Subcutaneous preadipocyte (primary cell): Measurements from ENCODE around the gene MYLIP. TPM values are rescaled to one million over a fixed set of nuclear protein-coding genes. Genes with fewer than 3 reads are reported as not detected.

Experiments
- small RNA-seq: library from RNA; depleted of rRNA; stranded (forward); fragments of <200 nt; gene quantifications from one replicate; pipeline ENCODE3, GENCODE V24; 2012
- total RNA-seq: library from RNA; depleted of rRNA; stranded (reverse); fragments of >200 nt; gene quantifications from 2 replicates; pipeline ENCODE4 v1.2.3, GENCODE V29; 2012

Gene MYLIP
- 3.7 and 5.5 TPM in 2 replicates for total RNA-seq

DNA sequence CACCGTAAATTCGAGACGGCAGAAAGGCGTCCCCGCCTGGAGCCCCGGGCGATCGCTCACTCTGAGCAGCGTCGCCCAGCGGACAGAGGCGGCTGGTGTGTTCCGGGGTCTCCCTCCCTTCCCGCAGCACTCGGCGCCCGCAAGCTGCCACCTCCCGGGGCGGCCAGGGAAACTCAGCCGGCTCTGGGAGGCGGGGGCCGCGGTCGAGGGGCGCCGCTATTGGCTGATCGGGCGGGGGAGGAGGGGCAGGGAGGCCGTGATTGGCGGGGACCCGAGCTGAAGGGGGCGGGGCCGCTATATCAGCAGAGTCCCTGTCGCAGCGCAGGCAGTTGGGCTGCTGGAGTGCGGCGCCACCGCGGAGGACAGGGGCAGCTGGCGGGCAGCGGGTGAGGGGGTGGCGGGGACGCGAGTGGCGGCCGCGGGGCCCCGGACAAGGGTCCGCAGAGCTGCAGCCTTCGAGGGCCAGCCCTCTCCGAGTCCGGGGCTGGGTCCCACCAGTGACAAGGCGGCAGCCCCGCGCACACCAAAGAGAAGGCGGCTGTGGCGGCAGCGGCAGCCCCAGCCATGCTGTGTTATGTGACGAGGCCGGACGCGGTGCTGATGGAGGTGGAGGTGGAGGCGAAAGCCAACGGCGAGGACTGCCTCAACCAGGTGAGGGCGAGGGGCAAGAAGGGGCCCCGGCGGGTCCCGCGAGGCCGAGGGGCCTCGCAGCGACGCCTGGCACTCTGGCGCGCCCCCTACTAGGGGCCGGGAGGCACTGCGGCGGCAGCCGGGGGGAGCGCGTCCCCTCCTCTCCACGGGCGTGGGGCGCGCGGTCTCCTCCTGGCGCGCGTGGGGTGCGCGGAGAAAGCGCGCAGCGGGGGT is at the start of gene MYLIP:
Gene MYLIP (plus strand): TSS at position 328 of the 864 bp plus-strand sequence. CDS start 237 bp downstream, at position 565.

Small RNA genes within 50 kb of the gene (small RNA-seq; reads per million reads assigned to genes)
- gene MIR4639 = not detected

Other genes starting within 250 kb of the MYLIP start
- gene GMPR, start 109.5 kb downstream of the MYLIP start, total RNA-seq = 1.8 and 2.7 TPM in 2 replicates